Stimulated activated CD8-positive, alpha-beta memory T cell treated with anti-CD3 and anti-CD28 coated beads, Interleukin-15, amount 100 ng/mL, for 4 hours (primary cell): ENCODE results near the gene GFY.

Experiments used
- DNase-seq, 2 donors: peaks; one replicate each; pipeline ENCODE4 v3.0.0-alpha.2; 2020; ENCODE audit warnings: low read depth in 2 of 2

GFY gene

DNA sequence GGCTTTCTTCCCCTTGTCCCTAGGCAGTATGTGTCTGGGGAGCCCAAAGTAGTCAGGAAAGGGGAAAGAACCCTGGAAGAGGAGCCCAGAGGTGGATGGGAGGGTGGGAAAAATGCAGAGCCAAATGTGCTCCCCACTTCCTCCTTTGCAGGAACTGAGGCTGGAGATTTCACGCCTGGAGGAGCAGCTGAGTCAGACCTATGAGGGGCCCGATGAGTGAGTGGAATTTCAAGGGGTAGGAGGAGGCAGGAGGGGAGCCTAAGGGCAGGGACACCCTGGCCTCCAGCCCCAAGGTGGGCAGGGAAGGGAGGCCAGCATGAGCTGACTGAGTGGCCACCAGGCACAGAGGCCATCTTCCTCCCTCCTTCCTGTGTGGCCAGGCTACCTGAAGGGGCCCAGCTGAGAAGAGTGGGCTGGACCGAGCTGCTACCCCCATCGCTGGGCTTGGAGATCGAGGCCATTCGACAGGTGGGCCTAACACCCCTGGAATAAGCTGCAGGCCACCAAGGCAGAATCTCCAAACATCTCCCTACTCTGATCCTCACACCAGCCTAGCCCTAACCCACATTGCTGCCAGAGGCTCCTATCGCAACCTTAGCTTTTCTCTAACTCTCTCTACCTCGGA is 16.3 kb upstream of the GFY start:
- DNase-seq: no peak

DNA sequence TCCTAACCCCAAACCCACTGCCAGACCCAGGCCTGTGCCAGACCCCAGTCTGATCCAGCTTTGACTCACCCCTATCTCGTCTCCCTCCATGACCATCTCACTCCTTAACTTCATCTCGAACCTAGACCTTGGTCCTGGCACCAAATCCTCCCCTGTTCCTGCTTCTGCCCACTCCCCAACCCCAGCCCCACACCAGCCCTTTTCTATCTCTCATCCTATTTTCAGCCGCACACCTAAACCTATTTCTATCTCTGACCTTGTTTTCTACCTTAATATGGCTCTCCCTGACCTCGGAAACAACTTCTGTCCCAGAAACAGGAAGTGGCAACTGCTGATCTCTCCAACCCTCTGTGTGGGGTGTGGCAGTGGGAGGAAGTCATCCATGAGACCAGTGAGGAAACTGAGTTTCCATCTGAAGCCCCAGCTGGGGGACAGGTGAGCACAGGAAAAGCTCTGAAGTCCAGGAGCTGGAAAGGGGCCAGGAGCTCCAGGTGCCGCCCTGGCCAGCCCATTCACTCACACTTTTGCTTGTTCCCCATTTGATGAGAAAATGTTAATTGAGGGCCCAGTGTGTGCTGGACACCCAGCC is 15.7 kb upstream of the GFY start:
- DNase-seq: no peak

DNA sequence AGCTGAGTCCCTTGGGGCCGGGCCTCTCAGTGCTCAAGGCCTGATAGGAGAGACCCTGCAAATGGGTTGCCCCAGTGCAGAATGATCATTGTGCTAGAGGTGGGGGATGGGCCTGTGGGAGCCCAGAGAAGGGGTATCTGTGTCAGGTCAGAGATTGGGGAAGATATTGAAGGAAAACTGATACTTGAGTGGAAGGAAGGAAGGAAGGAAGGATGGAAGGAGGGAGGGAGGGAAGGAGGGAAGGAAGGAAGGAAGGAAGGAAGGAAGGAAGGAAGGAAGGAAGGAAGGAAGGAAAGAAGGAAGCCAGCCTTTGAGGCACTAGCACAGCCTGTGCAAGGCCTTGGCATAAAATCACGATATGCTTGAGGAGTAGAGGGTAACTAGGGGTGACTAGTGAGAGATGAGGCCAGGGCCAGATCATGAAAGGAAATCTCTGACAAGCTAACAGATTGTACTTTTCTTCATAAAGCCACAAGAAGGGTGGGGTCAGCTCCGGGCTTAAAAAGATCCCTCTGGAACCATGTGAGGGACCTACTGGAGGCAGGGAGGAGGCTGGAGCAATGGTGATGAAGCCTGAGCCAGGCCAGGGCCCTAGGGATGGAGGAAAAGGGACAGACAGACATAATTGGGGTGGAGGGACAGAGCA is 13.4 kb upstream of the GFY start:
- DNase-seq: no peak

DNA sequence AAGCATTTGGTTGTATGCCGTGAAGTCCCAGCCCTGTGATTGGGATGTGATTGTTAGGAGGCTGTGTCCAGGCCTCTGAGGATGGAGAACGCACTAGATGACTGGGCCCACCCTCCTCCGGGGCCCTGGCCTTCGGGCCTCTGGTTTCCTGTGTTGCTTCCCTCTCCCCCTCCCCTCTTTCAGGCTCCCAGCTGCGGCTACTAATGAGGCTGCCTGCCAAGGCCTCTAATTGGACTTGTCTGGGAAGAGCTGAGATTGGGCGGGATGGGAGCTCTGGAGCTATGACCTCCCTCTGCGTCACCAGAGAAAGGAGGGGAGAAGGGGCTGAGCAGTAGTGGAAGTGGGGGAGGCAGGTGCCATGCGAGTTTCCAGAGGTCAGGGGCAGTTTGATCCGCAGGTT is 11.8 kb upstream of the GFY start:
- no peak for DNase-seq

DNA sequence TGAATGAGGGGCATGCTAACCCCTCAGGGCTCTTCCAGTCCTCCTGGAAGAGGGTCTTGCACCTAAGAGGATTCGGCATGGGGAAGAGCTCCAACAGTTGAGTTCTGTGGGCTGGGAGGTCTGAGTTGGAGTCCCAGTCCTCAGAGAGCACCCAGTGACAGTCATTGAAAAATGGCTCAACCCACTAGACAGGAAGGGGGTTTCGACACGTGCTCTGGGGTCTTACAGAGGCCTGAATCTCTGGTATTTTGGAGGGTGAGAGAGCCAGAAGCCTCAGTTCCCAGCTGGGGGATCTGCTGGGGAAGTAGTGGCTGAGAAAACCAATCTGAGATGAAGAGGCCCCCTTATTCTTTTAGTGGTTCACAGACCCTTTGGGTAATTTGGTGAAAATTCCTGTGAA is 10.9 kb upstream of the GFY start:
- no peak for DNase-seq

DNA sequence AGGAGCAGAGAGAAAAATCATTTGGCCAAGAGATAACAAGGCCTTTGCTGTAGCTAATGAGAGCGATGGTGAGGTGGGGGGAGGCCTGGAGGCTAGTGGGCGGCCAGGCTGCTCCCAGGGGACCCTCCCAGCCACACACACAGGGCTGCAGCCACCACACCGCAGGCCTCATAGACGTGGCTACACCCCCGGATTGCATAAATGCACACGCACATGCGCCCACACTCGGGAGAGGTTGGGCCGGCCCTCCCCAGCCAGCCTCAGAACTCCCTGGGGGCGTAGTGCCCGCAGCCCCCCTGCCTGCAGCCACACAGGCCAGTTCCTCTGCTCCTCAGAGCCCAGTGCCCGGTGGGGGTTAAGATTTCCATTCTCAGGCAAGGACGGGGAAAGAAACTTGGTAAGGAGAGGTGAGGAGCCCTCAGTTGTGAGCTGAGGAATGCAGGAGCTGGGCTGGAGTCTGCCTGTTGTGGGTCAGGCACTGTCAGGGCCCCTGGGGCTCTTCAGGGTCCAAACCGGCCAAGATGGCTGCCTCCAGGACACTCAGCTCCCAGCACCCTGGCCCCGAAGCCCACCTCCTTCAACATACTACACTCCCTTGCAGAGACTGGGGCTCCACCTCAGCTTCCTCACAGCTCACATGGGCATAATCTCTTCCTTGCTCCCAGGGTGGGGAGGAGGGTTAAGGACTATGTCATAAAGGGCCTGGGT is 9.9 kb upstream of the GFY start:
- DNase-seq: no peak

DNA sequence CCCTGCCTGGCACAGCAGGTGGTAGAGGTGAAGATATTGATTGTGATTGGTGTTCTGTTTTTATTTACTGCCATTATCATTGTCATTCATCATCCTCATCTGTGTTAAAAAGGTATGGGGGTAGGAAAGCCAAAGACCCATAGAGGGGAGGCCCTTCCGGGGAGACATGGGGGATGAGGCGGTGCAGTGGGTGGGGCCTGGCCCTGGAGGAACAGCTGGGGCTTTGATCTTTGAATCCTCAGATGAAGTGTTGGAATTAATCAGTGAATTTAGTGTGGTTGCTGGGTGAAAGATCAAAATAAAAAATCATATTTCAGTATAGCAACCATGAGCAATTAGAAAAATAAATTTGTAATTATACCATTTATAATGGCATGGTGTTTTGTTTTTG is 9.4 kb upstream of the GFY start:
- DNase-seq: no peak

DNA sequence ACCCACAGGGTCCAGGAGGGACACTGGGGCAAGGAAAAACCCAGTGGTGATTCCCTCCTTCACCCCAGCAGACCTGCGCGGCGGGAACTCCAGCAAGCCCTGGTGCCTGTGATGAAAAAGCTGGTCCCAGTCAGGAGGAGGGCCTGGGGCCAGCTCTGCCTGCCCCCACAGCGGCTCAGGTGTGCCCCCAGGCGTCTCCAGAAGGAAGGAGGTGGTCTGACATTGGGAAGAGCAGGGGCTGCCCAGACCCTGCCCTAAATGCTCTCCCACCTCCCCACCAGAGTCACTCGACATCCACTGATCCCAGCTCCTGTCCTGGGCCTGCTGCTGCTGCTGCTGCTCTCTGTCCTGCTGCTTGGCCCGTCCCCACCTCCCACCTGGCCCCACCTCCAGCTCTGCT is 8.1 kb upstream of the GFY start:
- no peak for DNase-seq

DNA sequence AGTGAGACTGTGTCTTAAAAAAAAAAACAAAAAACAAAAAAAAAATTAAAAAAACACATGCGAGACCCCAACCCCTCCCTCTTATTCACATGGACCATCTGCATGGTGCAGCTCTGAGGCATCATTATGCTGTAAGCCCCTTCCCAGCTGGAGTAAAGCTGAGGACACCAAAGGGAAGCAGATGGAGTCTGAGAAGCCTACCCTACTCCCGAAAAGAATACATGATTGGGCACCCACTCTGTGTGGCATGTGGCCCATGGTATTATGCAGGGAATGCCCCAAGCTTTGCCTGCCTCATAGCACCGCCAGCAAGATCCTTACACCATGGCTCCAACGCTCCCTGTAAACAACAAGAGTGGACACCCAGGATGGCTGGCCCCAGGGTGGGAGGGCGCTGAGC is 6.7 kb upstream of the GFY start:
- no peak for DNase-seq

DNA sequence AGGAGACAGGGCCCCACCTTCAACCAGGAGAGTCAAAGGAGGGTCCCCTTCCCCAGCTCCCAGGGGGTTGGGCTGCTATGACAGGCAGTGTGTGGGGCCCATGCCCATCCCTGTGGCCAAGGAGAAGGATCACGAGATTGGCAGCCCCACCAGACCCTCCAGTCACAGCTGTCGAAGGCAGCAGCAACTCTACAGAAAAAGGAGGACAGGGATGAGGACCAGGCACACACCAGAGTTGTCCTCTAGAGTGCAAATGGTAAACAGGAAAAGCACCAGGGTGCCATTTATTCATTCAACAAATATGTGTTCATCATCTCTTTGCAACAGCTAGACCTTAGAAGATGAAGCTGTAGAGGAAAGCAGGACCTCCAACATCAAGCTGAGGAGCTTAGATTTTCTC is 6.0 kb upstream of the GFY start:
- DNase-seq: no peak

DNA sequence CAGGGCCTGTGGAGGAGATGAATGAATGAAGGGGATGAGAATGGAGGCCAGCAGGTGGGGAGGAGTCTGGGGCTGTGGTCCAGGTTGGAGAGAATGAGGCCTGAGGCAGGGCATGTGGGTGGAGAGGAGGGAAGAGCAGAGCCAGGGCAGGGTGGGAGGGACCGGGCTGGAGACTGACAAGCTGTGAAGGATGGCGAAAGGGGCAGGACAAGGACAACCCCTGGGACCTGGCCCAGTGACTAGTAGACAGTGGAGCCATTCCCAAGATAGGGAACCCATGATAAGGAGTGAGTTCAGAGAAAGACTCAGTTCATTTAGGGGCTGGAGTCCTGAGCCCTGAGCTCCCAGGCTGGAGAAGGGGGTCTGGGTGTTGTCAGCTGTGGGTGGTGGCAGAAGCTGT is 5.0 kb upstream of the GFY start:
- DNase-seq: no peak

DNA sequence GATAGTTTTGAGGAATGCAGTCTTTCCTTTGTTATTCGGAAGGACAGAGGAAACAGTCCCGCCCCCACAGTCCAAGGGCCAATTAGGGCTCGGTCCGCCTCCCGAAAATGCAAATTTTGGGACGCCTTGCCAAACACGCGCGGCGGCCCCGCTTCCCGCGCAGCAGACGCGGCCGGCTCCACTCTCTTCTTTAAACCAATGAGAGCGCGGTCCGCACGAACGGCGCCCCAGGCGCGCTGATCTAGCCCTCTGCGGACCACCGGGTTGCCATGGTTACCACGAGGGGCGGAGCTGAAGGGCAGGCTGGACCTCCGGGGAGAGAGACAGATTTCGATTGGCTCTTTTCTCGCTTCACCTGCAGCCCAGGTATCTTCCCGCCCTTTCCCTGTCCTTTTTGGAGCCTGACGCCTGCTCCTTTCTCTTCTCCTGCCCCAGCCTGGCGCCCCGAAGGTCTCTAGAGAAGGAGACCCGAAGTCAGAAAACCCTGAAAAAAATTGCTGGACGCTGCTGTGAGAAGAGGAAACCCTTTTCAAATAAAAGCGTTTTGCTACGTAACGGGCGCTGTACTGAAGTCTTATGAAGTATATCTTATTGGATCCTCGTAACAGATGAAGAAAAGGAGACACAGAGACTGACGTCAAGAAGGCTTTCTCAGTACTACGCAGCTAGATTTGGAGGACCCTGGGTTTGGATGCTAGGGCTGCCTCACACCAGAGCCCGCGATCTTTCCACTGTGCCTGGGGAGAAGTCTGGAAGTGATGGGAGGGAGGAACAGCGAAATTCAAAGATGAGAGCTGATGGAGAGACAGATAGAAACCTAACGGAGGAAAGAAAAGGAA is 3.9 kb upstream of the GFY start:
- DNase-seq: no peak

DNA sequence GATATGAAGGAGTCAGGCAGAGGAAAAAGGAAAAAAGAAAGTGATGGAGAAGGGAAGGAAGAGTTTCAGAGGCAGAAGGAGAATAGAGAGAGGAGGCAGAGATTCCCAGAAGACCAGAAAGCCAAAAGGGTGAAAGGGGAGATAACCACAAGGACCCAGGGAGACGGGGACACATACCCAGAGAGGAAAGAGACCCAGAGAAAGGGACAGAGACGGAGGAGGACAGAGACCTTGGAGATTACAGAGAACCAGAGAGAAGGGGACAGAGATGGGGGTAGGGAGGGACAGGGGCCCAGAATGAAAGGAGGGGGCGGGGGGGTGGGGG is 3.3 kb upstream of the GFY start:
- DNase-seq: no peak

DNA sequence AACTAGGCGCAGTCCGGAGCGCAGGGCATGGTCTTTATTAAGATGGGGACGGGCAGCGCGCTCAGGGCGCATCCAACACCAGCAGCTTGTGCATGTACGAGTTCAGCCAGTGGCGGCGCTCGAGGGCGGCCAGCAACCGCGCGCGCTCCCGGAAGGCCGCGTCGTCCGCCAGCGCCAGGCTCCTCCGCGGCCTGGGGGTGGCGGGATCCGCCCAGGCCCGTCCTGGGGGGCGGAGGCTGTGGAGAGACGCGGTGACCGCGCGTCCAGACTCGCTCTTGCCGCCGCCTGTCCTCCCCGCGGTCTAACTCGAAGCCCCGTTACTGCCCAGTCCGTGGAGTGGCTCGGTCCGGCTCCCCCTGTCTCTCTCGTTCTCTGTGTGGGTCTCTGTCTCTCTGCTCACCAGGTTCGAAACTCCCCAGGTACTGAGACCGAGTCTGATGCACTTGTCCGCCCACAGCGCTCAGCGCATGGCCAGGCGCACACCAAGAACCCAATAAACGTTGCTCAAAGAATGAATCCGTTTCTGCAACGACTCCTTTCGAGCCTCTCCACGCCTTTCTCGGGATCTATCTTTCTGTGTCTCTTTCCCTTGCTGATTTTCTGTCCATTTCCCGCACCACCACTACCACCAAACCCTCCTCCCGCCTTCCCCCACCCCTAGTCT is 2.6 kb upstream of the GFY start:
- no peak for DNase-seq

DNA sequence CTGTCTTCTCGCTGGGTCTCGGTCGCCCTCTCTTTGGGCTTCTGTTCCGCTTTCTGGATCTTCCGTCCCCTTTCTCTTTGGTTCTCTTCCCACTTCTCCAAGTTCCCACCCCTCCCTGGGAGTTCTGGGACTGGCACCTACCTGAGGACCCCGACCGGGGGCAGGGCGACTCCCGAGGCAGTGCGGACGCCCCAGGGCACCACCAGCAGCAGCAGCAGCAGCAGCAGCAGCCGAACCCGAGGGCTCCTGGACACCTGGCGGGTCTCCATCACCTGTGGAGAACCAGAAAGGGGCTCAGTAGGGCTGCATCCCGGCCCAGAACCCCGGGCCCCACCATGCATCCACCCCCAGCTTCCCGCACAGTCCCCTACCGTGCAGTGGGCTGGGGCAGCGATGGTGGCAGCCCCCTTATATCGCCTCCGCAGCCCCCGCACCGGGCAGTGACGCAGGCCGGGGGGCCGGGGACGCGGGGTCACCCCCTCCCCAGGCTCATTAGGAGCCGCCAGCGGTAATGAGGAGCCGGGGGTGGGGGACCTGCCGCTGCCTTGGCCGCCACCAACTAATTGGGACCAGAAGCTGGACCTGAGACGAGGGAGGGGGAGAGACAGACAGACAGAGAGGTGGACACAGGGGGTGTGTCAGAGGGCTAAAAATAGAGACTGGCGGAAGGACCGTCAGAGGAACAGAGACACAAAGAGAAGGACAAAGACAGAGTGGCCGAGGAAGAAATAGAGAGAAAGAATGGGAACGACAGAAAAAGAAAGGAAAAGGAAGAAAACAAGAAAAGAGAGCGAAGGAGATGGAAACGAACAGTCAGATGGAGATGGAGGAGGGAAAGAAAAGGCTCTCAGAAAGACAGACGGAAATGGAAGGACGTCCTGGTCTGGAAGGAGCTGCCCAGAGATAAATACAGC is 1.9 kb upstream of the GFY start, which contains the start of gene PTH2:
Gene PTH2, minus strand, starts transcription at position 371 of the 914 bp plus-strand sequence. Its CDS starts 102 bp downstream, at position 269.
- no peak for DNase-seq

DNA sequence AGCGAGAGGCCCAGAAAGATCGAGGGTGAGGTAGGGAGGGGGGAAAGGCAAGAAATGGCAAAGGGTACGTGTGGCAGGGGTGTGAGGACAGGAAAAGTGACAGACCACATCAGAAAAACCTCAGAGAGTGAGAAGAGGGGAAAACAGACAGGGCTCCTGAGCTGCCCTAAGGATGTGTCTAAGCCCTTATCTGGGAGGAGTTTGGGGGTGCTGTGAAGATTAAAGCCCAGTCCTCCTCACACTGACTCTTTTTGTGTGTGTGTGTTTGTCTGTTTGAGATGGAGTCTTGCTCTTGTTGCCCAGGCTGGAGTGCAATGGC is 1.2 kb upstream of the GFY start:
- no peak for DNase-seq

DNA sequence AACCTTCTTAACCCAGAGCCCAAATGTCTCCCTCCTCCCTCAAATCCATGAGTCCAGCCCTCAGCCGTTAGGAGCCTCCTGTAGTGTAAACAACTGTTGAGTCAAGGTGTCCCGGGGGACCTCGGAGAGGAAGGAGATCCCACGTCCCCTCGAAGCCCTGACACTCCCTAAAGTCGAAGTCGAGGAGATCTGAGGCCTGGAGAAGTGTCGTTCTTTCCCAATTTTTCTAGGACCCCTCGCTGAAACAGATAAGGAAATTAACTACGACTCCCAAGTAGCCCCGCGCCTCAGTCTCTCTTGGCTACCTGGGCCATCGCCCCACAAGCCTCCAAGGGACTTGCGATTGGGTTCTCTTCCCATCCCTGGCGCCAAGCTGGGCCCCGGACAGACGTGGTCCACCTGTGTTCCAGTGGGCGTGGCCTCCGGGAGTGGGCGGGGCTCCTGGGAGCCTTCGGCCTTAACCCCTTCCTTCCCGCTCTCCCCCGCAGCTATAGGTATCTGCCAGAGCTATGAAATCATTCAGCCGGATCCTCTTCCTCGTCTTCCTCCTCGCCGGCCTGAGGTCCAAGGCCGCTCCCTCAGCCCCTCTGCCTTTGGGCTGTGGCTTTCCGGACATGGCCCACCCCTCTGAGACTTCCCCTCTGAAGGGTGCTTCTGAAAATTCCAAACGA is 869 bp downstream of the GFY start:
- DNase-seq: no peak

DNA sequence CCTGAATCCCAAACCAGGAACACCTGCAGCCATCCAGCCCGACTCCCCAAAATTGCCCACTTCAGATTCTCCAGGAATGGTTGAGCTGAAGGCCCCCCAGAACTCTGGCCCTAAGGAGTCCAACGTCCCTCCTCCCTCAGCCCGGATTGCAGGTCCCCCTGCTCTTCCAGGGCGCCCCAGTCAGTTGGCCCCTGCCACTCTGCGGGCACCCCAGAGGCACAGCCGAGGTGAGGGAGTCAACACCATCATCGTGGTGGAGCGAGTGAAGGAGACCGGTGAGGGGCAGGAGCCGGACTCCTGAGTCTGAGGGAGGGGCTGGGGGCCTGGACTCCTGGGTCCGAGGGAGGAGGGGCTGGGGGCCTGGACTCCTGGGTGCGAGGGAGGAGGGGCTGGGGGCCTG is 2.2 kb downstream of the GFY start:
- no peak for DNase-seq

DNA sequence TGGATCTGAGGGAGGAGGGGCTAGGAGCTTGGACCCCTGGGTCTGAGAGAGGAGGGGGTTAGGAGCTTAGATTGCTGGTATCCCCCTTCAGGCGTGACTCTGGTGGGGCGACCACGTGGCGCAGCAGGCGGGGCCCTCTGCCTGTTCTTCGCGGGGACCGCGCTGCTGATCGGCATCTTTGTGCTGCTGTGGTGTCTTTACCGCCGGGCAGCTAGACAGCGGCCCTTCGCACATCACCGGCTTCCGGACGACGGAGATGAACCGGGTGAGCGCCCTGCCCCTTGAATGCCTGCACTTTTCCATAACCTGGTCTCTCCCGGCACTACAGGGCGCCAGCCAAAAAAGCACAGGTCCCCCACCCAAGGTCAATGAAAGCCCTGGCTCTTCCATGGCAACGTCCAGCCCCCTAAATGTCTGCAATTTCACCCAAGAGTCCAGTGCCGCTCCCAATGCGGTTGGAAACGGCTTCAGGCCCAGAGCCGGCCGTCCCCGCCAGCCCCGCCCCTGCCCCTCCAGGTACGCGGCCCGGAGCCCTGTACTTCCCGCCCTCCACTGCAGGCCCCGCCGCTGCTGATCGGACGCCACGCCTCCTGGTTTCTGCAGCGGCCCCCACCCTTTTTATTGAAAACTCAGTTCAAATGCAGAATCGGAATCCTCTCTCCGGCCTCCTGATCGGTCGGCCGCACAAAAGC is 2.8 kb downstream of the GFY start:
- no peak for DNase-seq
